ENCODE results near the gene RIC8B.

GRCh38 chr12:106906715-106907114, 132.2 kb downstream of the RIC8B start:
- TF ChIP-seq CTCF (IDR thresholded peaks at IDR 0.05; ENCODE audit: low read depth, low read length, poor library complexity, severe bottlenecking) (no peak), EZH2phosphoT487 (IDR thresholded peaks at IDR 0.05; ENCODE audit: borderline replicate concordance, low read length) (no peak)
